ENCODE results near the gene PXK. TPM values are rescaled to one million over a fixed set of nuclear protein-coding genes. Genes with fewer than 3 reads are reported as not detected.

The PXK gene
- total RNA-seq, 2 donors from 2014 or later, result 8.2 to 12.7 TPM

DNA sequence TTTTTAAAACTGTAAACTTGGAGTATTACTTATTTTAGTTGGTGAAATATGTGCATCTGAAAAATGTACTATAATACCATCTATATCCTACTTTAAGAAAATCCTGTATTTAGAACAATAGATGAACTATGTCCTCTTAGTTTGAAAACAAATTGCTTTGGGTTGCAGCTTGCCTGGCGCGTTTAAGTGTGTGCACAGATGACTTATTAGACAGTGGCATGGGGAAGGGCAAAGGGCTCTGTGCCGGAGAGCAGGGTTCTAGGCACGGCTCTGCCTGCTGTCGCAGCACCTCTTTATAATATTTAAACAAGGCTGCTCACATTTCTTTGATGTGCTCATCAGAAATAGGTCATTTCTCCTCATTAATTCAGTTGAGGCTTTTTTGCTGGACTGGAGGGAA, 10.0 kb downstream of the PXK start:
- intact Hi-C loops (cut with DNase I), result no loop called here
- Histone ChIP-seq H3K4me3 (no peak overlapping the region), H3K9me3 (no peaks in the 10 kb centered on the region), H3K27me3 (no peaks in the 10 kb centered on the region), H3K36me3 (replicated peaks in 1 of 2; ENCODE audit: insufficient read depth in 1 of 2, low read depth in 2 of 2) (no peaks in the 10 kb centered on the region), H3K27ac (no peak overlapping the region), H3K4me1 (no peaks in the 10 kb centered on the region)
- DNase-seq (no peak), ATAC-seq (no peak)
- no peak for TF ChIP-seq POLR2A (IDR thresholded peaks at IDR 0.05)
- WGBS, 2 donors, result 75 to 76% methylated on average over 5 of the region's 5 CpGs

DNA sequence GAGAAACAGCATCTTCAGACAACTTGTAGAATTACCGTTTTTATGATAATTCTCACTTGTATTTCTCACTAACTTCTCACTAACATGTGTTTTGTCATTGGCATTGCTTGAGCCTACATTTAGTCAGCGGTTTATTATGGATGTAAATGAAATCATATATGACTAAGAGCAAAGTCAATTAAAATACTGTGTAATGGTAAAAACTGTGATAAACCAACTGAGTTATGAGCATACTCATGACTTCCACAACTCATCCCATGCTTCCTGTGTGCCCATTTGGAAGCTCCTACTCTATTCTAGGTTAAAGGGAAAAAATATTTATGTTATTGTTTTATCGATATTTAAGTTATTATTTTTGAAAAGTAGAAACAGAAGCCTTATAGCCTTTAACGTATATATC, 12.8 kb downstream of the PXK start:
- intact Hi-C loops (cut with DNase I), result no loop called here
- Histone ChIP-seq H3K36me3 (replicated peaks in 1 of 2; ENCODE audit: insufficient read depth in 1 of 2, low read depth in 2 of 2) (no peaks in the 10 kb centered on the region), H3K4me3 (no peak overlapping the region), H3K27me3 (no peaks in the 10 kb centered on the region), H3K27ac (no peak overlapping the region), H3K9me3 (no peaks in the 10 kb centered on the region), H3K4me1 (peaks cover 8% of the 10 kb centered on the region)
- DNase-seq (no peak), ATAC-seq (no peak)
- TF ChIP-seq, protein P1, sequence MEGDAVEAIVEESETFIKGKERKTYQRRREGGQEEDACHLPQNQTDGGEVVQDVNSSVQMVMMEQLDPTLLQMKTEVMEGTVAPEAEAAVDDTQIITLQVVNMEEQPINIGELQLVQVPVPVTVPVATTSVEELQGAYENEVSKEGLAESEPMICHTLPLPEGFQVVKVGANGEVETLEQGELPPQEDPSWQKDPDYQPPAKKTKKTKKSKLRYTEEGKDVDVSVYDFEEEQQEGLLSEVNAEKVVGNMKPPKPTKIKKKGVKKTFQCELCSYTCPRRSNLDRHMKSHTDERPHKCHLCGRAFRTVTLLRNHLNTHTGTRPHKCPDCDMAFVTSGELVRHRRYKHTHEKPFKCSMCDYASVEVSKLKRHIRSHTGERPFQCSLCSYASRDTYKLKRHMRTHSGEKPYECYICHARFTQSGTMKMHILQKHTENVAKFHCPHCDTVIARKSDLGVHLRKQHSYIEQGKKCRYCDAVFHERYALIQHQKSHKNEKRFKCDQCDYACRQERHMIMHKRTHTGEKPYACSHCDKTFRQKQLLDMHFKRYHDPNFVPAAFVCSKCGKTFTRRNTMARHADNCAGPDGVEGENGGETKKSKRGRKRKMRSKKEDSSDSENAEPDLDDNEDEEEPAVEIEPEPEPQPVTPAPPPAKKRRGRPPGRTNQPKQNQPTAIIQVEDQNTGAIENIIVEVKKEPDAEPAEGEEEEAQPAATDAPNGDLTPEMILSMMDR (IDR thresholded peaks at IDR 0.05), result no peak
- no peak for TF ChIP-seq POLR2A (IDR thresholded peaks at IDR 0.05)
- WGBS, 2 donors, result 87 to 96% methylated on average over 4 of the region's 4 CpGs

DNA sequence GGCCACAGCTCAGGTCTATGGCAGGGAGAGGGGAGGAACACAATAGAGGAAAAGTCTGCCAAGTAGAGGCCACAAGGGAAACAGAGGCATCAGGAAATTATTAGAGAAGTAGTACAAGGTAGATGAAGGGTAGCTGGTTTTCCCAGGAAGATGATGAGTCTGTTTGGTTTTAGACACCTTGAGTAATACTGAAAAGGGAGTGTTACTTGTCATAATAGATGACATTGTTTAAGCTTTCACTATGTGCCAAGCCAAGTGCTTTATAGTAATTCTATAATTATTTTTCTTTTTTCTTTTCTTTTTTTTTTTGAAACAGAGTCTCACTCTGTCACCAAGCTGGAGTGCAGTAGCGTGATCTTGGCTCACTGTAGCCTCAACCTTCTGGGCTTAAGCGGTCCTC, 13.7 kb downstream of the PXK start:
- no peak for DNase-seq
- Histone ChIP-seq H3K27ac (no peak overlapping the region), H3K4me3 (no peak overlapping the region), H3K9me3 (no peaks in the 10 kb centered on the region), H3K27me3 (no peaks in the 10 kb centered on the region), H3K36me3 (replicated peaks in 1 of 2; ENCODE audit: insufficient read depth in 1 of 2, low read depth in 2 of 2) (no peaks in the 10 kb centered on the region), H3K4me1 (peaks cover 14% of the 10 kb centered on the region)
- ATAC-seq, result no peak
- WGBS, 2 donors, result 88 to 100% methylated on average over 2 of the region's 2 CpGs
- intact Hi-C loops (cut with DNase I), result no loop called here
- no peak for TF ChIP-seq POLR2A (IDR thresholded peaks at IDR 0.05)
- TF ChIP-seq, protein P1 (IDR thresholded peaks at IDR 0.05), result no peak

DNA sequence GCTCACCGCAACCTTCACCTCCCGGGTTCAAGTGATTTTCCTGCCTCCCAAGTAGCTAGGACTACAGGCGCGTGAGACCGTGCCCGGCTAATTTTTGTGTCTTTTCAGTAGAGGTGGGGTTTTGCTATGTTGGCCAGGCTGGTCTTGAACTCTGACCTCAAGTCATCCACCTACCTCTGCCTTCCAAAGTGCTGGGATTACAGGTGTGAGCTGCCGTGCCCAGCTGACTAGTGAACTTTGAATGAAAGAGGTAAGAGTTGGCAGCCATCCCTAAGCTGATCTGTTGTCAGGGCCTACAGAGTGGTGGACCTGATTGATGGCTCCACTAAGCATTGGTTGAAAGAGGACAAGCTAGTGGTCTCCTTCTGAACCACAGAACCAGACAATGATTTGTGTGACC, 15.3 kb downstream of the PXK start:
- Histone ChIP-seq H3K4me3 (no peak overlapping the region), H3K27me3 (no peaks in the 10 kb centered on the region), H3K4me1 (peaks cover 14% of the 10 kb centered on the region), H3K36me3 (replicated peaks in 1 of 2; ENCODE audit: insufficient read depth in 1 of 2, low read depth in 2 of 2) (no peaks in the 10 kb centered on the region), H3K27ac (no peak overlapping the region), H3K9me3 (no peaks in the 10 kb centered on the region)
- no peak for DNase-seq
- WGBS, 2 donors, result 80 to 86% methylated on average over 7 of the region's 7 CpGs
- TF ChIP-seq POLR2A (IDR thresholded peaks at IDR 0.05), result no peak
- TF ChIP-seq, protein P1 (IDR thresholded peaks at IDR 0.05), result no peak
- intact Hi-C loops (cut with DNase I), result no loop called here
- ATAC-seq, result no peak

DNA sequence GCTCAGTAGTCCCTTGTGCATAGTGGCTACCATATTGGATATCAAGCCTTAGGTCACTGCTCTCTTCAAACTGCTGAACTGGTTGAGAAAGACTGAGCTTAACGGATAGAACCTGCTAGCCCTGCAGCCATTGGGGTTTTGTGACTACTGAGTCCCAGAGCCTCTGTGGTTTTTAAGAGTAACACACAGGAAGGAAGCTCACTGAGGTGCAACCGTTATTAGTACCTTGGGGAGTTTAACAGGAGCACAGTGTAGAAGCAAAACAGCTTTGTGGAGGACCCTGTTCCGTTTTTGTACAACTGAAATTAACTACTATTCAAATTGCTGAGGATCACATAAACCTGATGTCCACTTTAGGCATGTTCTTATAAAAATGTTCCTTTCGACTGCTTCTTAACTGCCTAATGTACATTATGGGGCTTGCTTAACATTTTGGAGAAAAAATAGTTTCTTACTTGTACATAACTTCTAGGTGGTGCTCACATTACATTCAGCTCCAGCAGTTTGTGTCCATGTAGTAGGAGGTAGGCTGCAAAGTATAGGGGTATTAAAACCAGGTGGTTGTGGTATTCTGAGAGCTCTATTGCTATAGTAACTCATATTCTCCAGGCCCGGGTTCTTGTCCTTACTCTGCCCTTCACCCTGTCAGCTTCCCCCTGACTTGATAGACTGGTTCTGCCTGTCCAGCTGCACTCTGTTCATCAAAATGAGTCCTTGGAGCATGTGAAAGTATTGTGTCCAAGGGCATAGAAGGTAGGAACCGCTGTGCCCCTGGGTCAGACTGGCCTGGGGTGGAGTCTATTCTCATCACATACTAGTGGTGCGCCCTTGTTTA, 17.3 kb downstream of the PXK start:
- ATAC-seq (peak; percentile 42), DNase-seq (peak in 2 of 4 donors; percentile 35 to 49)
- peaks cover 14% of the 10 kb centered on the region for H3K4me1 ChIP-seq
- H3K36me3 ChIP-seq (replicated peaks in 1 of 2; ENCODE audit: insufficient read depth in 1 of 2, low read depth in 2 of 2), result no peaks in the 10 kb centered on the region
- intact Hi-C loops (cut with DNase I), result no loop called here
- no peak overlapping the region for H3K4me3 ChIP-seq
- 66 to 68% methylated on average over 7 of the region's 7 CpGs for WGBS, 2 donors
- H3K9me3 ChIP-seq, result no peaks in the 10 kb centered on the region
- H3K27ac ChIP-seq, result no peak overlapping the region
- TF ChIP-seq, protein P1 (IDR thresholded peaks at IDR 0.05), result no peak
- TF ChIP-seq POLR2A (IDR thresholded peaks at IDR 0.05), result no peak
- no peaks in the 10 kb centered on the region for H3K27me3 ChIP-seq
